Measurements from ENCODE around the gene XCL1. TPM values are rescaled to one million over a fixed set of nuclear protein-coding genes. Genes with fewer than 3 reads are reported as not detected.

XCL1 gene
- total RNA-seq, 1 donor from 2014 or later: not detected

GRCh38 chr1:168605443-168605842, 29.0 kb downstream of the XCL1 start:
- DNase-seq (ENCODE audit: low read depth): no peak

- DNase-seq (ENCODE audit: low read depth): no peak
These were observed 29.7 kb downstream of the XCL1 start for GRCh38 chr1:168606096-168606495.

- no peak for DNase-seq (ENCODE audit: low read depth)
These were observed 31.5 kb downstream of the XCL1 start for GRCh38 chr1:168607872-168608428.

GRCh38 chr1:168608796-168609715, 32.7 kb downstream of the XCL1 start:
- DNase-seq (ENCODE audit: low read depth): peak; percentile 64

- no peak for DNase-seq (ENCODE audit: low read depth)
These were observed 33.5 kb downstream of the XCL1 start for GRCh38 chr1:168609741-168610510.

GRCh38 chr1:168613038-168613451, 36.6 kb downstream of the XCL1 start:
- DNase-seq (ENCODE audit: low read depth): no peak

- no peak for DNase-seq (ENCODE audit: low read depth)
These were observed 37.4 kb downstream of the XCL1 start for GRCh38 chr1:168613691-168614231.

GRCh38 chr1:168614235-168614634, 37.8 kb downstream of the XCL1 start:
- DNase-seq (ENCODE audit: low read depth): no peak

- DNase-seq (ENCODE audit: low read depth): no peak
These were observed 39.6 kb downstream of the XCL1 start for GRCh38 chr1:168615965-168616364.

- DNase-seq (ENCODE audit: low read depth): no peak
These were observed 41.8 kb downstream of the XCL1 start for GRCh38 chr1:168617974-168618750.

- DNase-seq (ENCODE audit: low read depth): no peak
These were observed 42.5 kb downstream of the XCL1 start for GRCh38 chr1:168618886-168619285.

GRCh38 chr1:168621356-168621755, 45.0 kb downstream of the XCL1 start:
- DNase-seq (ENCODE audit: low read depth): peak; percentile 74

GRCh38 chr1:168623003-168623828, 46.8 kb downstream of the XCL1 start:
- DNase-seq (ENCODE audit: low read depth): peak; percentile 53

- no peak for DNase-seq (ENCODE audit: low read depth)
These were observed 47.4 kb downstream of the XCL1 start for GRCh38 chr1:168623831-168624230.

GRCh38 chr1:168626326-168626725, 49.9 kb downstream of the XCL1 start:
- peak; percentile 31 for DNase-seq (ENCODE audit: low read depth)

GRCh38 chr1:168627370-168627769, 51.0 kb downstream of the XCL1 start:
- no peak for DNase-seq (ENCODE audit: low read depth)

- peak; percentile 97 for DNase-seq (ENCODE audit: low read depth)
These were observed 52.4 kb downstream of the XCL1 start for GRCh38 chr1:168628807-168629206.

GRCh38 chr1:168629466-168629865, 53.1 kb downstream of the XCL1 start:
- DNase-seq (ENCODE audit: low read depth): no peak

All from renal cortical epithelial cell (primary cell).